ENCODE results near the gene MLPH. TPM values are rescaled to one million over a fixed set of nuclear protein-coding genes. Genes with fewer than 3 reads are reported as not detected.
"Not testable (repeated sequence)": the region's sequence is repeated elsewhere in the genome, so short reads cannot be mapped to it uniquely, and the experiment has no call there.

The MLPH gene
- total RNA-seq, 1 donor from 2014 or later, result not detected

DNA sequence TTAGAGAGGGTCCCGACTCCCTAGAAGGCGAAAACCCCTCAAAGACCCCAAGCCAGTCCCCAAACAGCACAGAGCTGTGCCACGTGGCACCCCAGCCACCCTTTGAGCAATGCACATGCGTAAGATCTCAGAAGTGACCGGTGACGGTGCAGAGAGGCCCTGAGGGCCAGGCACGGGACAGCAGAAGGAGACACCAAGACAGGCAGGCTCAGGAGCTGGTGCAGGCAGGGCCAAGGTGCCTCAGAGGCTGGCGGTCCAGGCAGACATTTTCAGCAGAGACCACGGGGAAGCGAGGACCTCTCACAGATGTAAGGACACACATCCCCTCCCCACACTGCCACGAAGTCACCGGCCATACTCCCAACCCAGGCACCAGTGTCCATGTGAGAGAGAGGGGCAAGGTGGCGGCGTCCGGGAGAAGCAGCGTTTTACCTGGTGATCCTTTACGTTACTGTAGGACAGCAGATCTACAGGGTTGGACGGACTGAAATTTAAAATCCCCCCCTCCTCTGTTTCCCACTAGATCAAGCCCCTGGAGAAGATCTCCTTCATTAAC, 105.5 kb downstream of the MLPH start:
- DNase-seq (ENCODE audit: low spot score), result no peak
- H3K27me3 Mint-ChIP-seq (ENCODE audit: low read depth), result peaks cover 10% of the 10 kb centered on the region

DNA sequence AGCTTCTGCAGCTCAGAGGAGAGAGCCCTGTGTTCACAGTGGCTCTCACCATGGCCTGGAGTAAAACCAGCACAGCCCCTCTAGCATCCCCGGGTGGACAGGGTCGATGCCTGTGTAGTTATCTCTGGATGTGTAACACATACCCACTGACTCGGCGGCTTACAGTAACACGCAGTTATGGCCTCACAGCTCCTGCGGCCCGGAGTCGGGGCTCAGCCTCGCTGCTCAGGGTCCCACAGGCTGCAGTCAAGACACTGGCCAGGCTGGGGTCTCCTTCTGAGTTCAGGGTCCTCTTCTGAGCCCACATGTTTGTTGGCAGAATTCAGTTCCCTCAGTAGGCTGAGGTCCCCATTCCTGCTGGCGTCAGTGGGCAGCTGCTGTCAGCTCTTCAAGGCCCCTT, 106.0 kb downstream of the MLPH start:
- intact Hi-C loops (cut with micrococcal nuclease), result no loop called here
- Mint-ChIP-seq H3K4me1 (ENCODE audit: low read depth) (peaks cover 5% of the 10 kb centered on the region), H3K9me3 (no peaks in the 10 kb centered on the region), H3K27me3 (ENCODE audit: low read depth) (peaks cover 8% of the 10 kb centered on the region), H3K36me3 (ENCODE audit: low read depth) (no peaks in the 10 kb centered on the region), H3K27ac (no peak overlapping the region), H3K4me3 (ENCODE audit: low read depth) (no peak overlapping the region)
- no peak for DNase-seq (ENCODE audit: low spot score)

More for the DNA sequence above, 105.5 kb downstream of the MLPH start:
- intact Hi-C loops (cut with micrococcal nuclease), result no loop called here
- Mint-ChIP-seq H3K4me3 (ENCODE audit: low read depth) (no peak overlapping the region), H3K36me3 (ENCODE audit: low read depth) (no peaks in the 10 kb centered on the region), H3K27ac (no peak overlapping the region), H3K4me1 (ENCODE audit: low read depth) (peaks cover 5% of the 10 kb centered on the region), H3K9me3 (no peaks in the 10 kb centered on the region)

GRCh38 chr2:237593596-237594320, 106.7 kb downstream of the MLPH start:
- H3K27me3 Mint-ChIP-seq (ENCODE audit: low read depth), result peaks cover 4% of the 10 kb centered on the region
- no peak overlapping the region for H3K4me3 Mint-ChIP-seq (ENCODE audit: low read depth)
- intact Hi-C loops (cut with micrococcal nuclease), result no loop called here
- no peaks in the 10 kb centered on the region for H3K36me3 Mint-ChIP-seq (ENCODE audit: low read depth)
- peaks cover 5% of the 10 kb centered on the region for H3K4me1 Mint-ChIP-seq (ENCODE audit: low read depth)
- H3K27ac Mint-ChIP-seq, result no peak overlapping the region
- H3K9me3 Mint-ChIP-seq, result no peaks in the 10 kb centered on the region
- no peak for DNase-seq (ENCODE audit: low spot score)

DNA sequence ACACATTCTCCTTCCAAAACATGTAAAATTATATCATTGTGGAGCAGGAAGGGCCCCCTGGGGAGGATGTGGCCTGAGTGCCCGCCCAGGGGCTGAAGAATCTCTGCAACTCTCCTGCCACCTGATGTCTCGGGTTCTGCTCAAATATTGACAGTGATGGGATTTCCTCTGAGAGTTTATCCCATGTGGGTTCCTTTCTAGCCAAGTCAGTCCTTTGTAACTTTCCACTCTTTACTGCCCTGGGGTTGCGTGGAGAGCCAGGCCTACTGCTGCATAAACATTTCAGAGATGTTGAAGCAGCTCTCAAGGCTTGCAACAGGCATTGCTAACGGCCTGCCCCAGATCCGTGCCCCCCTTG, 107.4 kb downstream of the MLPH start:
- no peak overlapping the region for H3K4me3 Mint-ChIP-seq (ENCODE audit: low read depth)
- H3K27ac Mint-ChIP-seq, result no peak overlapping the region
- H3K9me3 Mint-ChIP-seq, result no peaks in the 10 kb centered on the region
- H3K27me3 Mint-ChIP-seq (ENCODE audit: low read depth), result peaks cover 2% of the 10 kb centered on the region
- DNase-seq (ENCODE audit: low spot score), result no peak
- H3K4me1 Mint-ChIP-seq (ENCODE audit: low read depth), result peaks cover 5% of the 10 kb centered on the region
- intact Hi-C loops (cut with micrococcal nuclease), result no loop called here
- H3K36me3 Mint-ChIP-seq (ENCODE audit: low read depth), result no peaks in the 10 kb centered on the region

GRCh38 chr2:237595829-237596519, 108.9 kb downstream of the MLPH start:
- intact Hi-C loops (cut with micrococcal nuclease); DNase-seq (ENCODE audit: low spot score); H3K27ac Mint-ChIP-seq; H3K9me3 Mint-ChIP-seq; H3K4me3 Mint-ChIP-seq (ENCODE audit: low read depth); H3K36me3 Mint-ChIP-seq (ENCODE audit: low read depth); H3K27me3 Mint-ChIP-seq (ENCODE audit: low read depth); H3K4me1 Mint-ChIP-seq (ENCODE audit: low read depth): not testable (repeated sequence)

DNA sequence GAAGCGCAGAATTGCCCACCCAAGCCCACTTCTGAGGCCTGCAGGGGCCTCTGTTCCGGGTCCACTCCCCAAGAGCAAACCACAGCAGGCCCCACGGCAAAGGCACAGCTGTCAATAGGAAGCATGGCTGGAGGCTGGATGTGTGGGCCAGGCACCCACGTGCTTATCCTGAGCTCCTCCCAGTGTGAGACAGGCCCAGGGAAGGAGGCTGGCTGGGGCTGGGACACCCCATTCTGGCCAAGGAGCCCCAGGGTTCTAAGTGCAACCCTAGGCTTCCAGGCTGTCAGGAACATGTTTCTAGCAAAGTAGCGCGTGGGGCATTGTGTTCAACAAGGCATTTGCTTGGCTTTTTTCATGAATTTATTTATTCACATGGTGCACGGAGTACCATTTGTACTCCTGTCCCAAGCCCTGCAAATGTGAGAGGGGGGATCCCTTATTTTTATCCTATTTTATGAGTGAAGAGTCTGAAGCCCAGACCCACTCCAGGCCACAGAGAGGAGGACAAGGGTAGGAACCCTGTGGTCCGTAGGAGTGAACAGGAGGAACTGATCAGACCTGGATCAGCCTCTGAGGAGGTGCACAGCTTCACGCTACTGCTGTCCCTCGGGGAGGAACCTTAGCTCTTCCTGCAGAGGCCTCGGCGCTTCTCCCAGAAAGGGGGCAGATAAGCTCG, 109.6 kb downstream of the MLPH start:
- no peaks in the 10 kb centered on the region for H3K27me3 Mint-ChIP-seq (ENCODE audit: low read depth)
- H3K4me3 Mint-ChIP-seq (ENCODE audit: low read depth), result no peak overlapping the region
- no peak overlapping the region for H3K27ac Mint-ChIP-seq
- no peak for DNase-seq (ENCODE audit: low spot score)
- no peaks in the 10 kb centered on the region for H3K9me3 Mint-ChIP-seq
- no peaks in the 10 kb centered on the region for H3K36me3 Mint-ChIP-seq (ENCODE audit: low read depth)
- peaks cover under 1% of the 10 kb centered on the region for H3K4me1 Mint-ChIP-seq (ENCODE audit: low read depth)
- intact Hi-C loops (cut with micrococcal nuclease), result no loop called here

- H3K9me3 Mint-ChIP-seq, result no peaks in the 10 kb centered on the region
- no peak for DNase-seq (ENCODE audit: low spot score)
- H3K4me3 Mint-ChIP-seq (ENCODE audit: low read depth), result no peak overlapping the region
- intact Hi-C loops (cut with micrococcal nuclease), result no loop called here
- H3K4me1 Mint-ChIP-seq (ENCODE audit: low read depth), result no peaks in the 10 kb centered on the region
- no peak overlapping the region for H3K27ac Mint-ChIP-seq
- H3K27me3 Mint-ChIP-seq (ENCODE audit: low read depth), result no peaks in the 10 kb centered on the region
- H3K36me3 Mint-ChIP-seq (ENCODE audit: low read depth), result no peaks in the 10 kb centered on the region
Measured at GRCh38 chr2:237597196-237598145, 110.4 kb downstream of the MLPH start.

DNA sequence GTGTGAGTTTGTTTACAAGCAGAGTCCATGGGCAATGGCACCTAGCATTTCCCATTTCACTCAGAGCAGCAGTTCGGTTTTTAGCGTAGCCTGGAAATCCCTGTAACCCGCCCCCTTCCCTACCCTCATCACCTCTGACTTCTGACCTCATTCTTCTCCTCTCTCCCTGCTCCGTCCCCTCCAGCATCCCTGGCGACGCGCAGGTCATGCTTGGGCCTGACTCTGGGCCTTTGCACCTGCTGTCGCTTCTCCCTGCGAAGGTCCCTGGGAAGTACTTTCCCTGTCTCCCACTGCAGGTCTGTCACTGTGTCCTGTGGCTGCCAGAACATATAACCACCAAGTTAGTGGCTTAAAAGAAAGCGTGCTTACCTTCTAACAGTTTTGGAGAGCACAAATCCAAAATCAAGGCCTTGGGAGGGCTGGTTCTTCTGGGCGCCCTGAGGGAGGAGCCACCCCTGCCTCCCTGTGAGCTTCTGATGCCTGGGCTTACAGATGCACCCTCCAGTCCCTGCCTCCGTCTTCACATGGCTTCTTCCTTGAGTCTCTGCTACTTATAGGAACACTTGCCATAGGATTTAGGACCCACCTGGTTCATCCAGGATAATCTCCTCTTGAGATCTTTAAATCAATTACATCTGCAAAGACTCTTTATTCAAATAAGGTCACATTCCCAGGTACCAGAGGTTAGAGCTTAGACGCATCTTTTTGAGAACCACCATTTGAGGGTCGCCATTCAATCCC, 111.6 kb downstream of the MLPH start:
- peaks cover 10% of the 10 kb centered on the region for H3K4me1 Mint-ChIP-seq (ENCODE audit: low read depth)
- H3K36me3 Mint-ChIP-seq (ENCODE audit: low read depth), result no peaks in the 10 kb centered on the region
- DNase-seq (ENCODE audit: low spot score), result no peak
- H3K27me3 Mint-ChIP-seq (ENCODE audit: low read depth), result no peaks in the 10 kb centered on the region
- H3K27ac Mint-ChIP-seq, result no peak overlapping the region
- intact Hi-C loops (cut with micrococcal nuclease), result no loop called here
- no peak overlapping the region for H3K4me3 Mint-ChIP-seq (ENCODE audit: low read depth)
- no peaks in the 10 kb centered on the region for H3K9me3 Mint-ChIP-seq

DNA sequence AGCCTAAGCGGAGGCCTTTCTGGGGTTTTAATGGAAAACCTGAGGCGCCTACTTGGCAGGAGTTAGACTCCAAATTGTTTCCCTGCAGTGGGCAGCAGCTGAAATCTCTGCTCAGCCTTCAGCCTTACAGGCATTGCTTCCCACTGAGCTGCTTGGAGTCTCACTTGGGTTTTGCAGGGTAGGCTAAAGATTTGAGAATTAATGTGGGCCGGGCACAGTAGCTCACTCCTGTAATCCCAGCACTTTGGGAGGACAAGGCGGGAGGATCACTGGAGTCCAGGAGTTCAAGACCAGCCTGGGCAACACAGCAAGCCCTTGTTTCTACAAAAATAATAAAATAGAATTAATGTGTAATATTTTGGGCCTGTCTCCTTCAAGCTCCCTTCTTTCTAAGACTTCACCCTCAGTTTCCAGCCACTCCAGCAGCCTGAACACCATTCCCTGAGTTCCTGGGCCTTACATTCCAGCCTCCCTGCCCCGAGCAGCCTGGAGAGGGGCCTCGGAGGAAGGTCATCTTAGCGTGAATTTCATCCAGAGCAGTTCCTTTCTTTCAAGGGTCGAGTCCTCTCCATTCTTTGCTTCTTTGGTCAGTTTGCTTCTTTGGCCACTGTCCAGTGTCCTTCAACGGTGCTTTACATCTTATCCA, 112.5 kb downstream of the MLPH start:
- Mint-ChIP-seq H3K4me3 (ENCODE audit: low read depth) (no peak overlapping the region), H3K4me1 (ENCODE audit: low read depth) (peaks cover 15% of the 10 kb centered on the region), H3K36me3 (ENCODE audit: low read depth) (no peaks in the 10 kb centered on the region), H3K27me3 (ENCODE audit: low read depth) (no peaks in the 10 kb centered on the region), H3K9me3 (no peaks in the 10 kb centered on the region), H3K27ac (no peak overlapping the region)
- no peak for DNase-seq (ENCODE audit: low spot score)
- intact Hi-C loops (cut with micrococcal nuclease), result no loop called here

GRCh38 chr2:237600205-237600846, 113.3 kb downstream of the MLPH start:
- H3K4me3 Mint-ChIP-seq (ENCODE audit: low read depth), result no peak overlapping the region
- H3K9me3 Mint-ChIP-seq, result no peaks in the 10 kb centered on the region
- no peak overlapping the region for H3K27ac Mint-ChIP-seq
- no peaks in the 10 kb centered on the region for H3K36me3 Mint-ChIP-seq (ENCODE audit: low read depth)
- DNase-seq (ENCODE audit: low spot score), result no peak
- H3K27me3 Mint-ChIP-seq (ENCODE audit: low read depth), result no peaks in the 10 kb centered on the region
- peaks cover 15% of the 10 kb centered on the region for H3K4me1 Mint-ChIP-seq (ENCODE audit: low read depth)
- intact Hi-C loops (cut with micrococcal nuclease), result no loop called here

GRCh38 chr2:237601453-237602116, 114.5 kb downstream of the MLPH start:
- H3K27me3 Mint-ChIP-seq (ENCODE audit: low read depth), result no peaks in the 10 kb centered on the region
- H3K36me3 Mint-ChIP-seq (ENCODE audit: low read depth), result no peaks in the 10 kb centered on the region
- no peak overlapping the region for H3K27ac Mint-ChIP-seq
- H3K4me3 Mint-ChIP-seq (ENCODE audit: low read depth), result no peak overlapping the region
- no peaks in the 10 kb centered on the region for H3K9me3 Mint-ChIP-seq
- peaks cover 15% of the 10 kb centered on the region for H3K4me1 Mint-ChIP-seq (ENCODE audit: low read depth)
- intact Hi-C loops (cut with micrococcal nuclease), result no loop called here
- no peak for DNase-seq (ENCODE audit: low spot score)
